ENCODE measurements around the gene ZBTB6.
A peak's percentile ranks its signal among the peaks of the same experiment; 100 is the strongest.

ZBTB6 gene

GRCh38 chr9:122944960-122945888 is 32.1 kb upstream of the ZBTB6 start:
- peaks cover 7% of the 10 kb centered on the region for H3K36me3 ChIP-seq (ENCODE audit: low read depth)
- peak overlapping the region; percentile 12 for H3K27ac ChIP-seq (ENCODE audit: poor library complexity, severe bottlenecking)
- H3K9me3 ChIP-seq (ENCODE audit: severe bottlenecking), result no peaks in the 10 kb centered on the region
- peaks cover 23% of the 10 kb centered on the region for H3K4me1 ChIP-seq (ENCODE audit: insufficient read depth, poor library complexity, severe bottlenecking)
- H3K27me3 ChIP-seq (ENCODE audit: insufficient read depth, poor library complexity, severe bottlenecking), result no peaks in the 10 kb centered on the region
- DNase-seq (ENCODE audit: low spot score), result no peak
- no peak for TF ChIP-seq CTCF (IDR thresholded peaks at IDR 0.05; ENCODE audit: poor library complexity, severe bottlenecking)
- no peak for ATAC-seq (ENCODE audit: low read depth)
- no peak overlapping the region for H3K4me3 ChIP-seq (ENCODE audit: severe bottlenecking)

GRCh38 chr9:122941582-122942234 is 28.6 kb upstream of the ZBTB6 start:
- DNase-seq (ENCODE audit: low spot score) (no peak), ATAC-seq (ENCODE audit: low read depth) (peak; percentile 6; the same call in 2 of the 3 replicates)
- no peaks in the 10 kb centered on the region for H3K9me3 ChIP-seq (ENCODE audit: severe bottlenecking)
- no peaks in the 10 kb centered on the region for H3K27me3 ChIP-seq (ENCODE audit: insufficient read depth, poor library complexity, severe bottlenecking)
- H3K27ac ChIP-seq (ENCODE audit: poor library complexity, severe bottlenecking), result peak overlapping the region; percentile 56
- H3K4me3 ChIP-seq (ENCODE audit: severe bottlenecking), result peak overlapping the region; percentile 92
- H3K36me3 ChIP-seq (ENCODE audit: low read depth), result peaks cover 25% of the 10 kb centered on the region
- TF ChIP-seq CTCF (IDR thresholded peaks at IDR 0.05; ENCODE audit: poor library complexity, severe bottlenecking), result no peak
- peaks cover 12% of the 10 kb centered on the region for H3K4me1 ChIP-seq (ENCODE audit: insufficient read depth, poor library complexity, severe bottlenecking)

GRCh38 chr9:122940749-122941581 is 27.8 kb upstream of the ZBTB6 start, which contains the start of gene RABGAP1:
Gene RABGAP1 (plus strand): TSS chr9:122941020. CDS start chr9:122957060, 16,040 bp downstream.
- DNase-seq (ENCODE audit: low spot score) (peak; percentile 99), ATAC-seq (ENCODE audit: low read depth) (peak; percentile 97)
- peaks cover 8% of the 10 kb centered on the region for H3K4me1 ChIP-seq (ENCODE audit: insufficient read depth, poor library complexity, severe bottlenecking)
- no peak for TF ChIP-seq CTCF (IDR thresholded peaks at IDR 0.05; ENCODE audit: poor library complexity, severe bottlenecking)
- H3K27me3 ChIP-seq (ENCODE audit: insufficient read depth, poor library complexity, severe bottlenecking), result no peaks in the 10 kb centered on the region
- peak within 1 kb of the TSS; percentile 56 for H3K27ac ChIP-seq (ENCODE audit: poor library complexity, severe bottlenecking)
- H3K9me3 ChIP-seq (ENCODE audit: severe bottlenecking), result no peaks in the 10 kb centered on the region
- H3K4me3 ChIP-seq (ENCODE audit: severe bottlenecking), result peak within 1 kb of the TSS; percentile 92
- peaks cover 31% of the 10 kb centered on the region for H3K36me3 ChIP-seq (ENCODE audit: low read depth)

GRCh38 chr9:122940454-122940748 is 27.3 kb upstream of the ZBTB6 start:
- H3K9me3 ChIP-seq (ENCODE audit: severe bottlenecking), result no peaks in the 10 kb centered on the region
- DNase-seq (ENCODE audit: low spot score), result no peak
- no peak for TF ChIP-seq CTCF (IDR thresholded peaks at IDR 0.05; ENCODE audit: poor library complexity, severe bottlenecking)
- H3K27ac ChIP-seq (ENCODE audit: poor library complexity, severe bottlenecking), result peak overlapping the region; percentile 56
- peak overlapping the region; percentile 92 for H3K4me3 ChIP-seq (ENCODE audit: severe bottlenecking)
- no peaks in the 10 kb centered on the region for H3K27me3 ChIP-seq (ENCODE audit: insufficient read depth, poor library complexity, severe bottlenecking)
- peak; percentile 4; the same call in 1 of the 3 replicates for ATAC-seq (ENCODE audit: low read depth)
- peaks cover 26% of the 10 kb centered on the region for H3K36me3 ChIP-seq (ENCODE audit: low read depth)
- peaks cover 2% of the 10 kb centered on the region for H3K4me1 ChIP-seq (ENCODE audit: insufficient read depth, poor library complexity, severe bottlenecking)
